Activated CD4-positive, CD25-positive, alpha-beta regulatory T cell treated with anti-CD3 and anti-CD28 coated beads, Interleukin-2, amount 50 U/mL, for 72 hours (primary cell): Measurements from ENCODE around the gene PRKG1.
"Not testable (repeated sequence)": the region's sequence is repeated elsewhere in the genome, so short reads cannot be mapped to it uniquely, and the experiment has no call there.

Source experiments
- DNase-seq: peaks from one replicate; pipeline ENCODE4 v3.0.0; 2021

The PRKG1 gene

DNA sequence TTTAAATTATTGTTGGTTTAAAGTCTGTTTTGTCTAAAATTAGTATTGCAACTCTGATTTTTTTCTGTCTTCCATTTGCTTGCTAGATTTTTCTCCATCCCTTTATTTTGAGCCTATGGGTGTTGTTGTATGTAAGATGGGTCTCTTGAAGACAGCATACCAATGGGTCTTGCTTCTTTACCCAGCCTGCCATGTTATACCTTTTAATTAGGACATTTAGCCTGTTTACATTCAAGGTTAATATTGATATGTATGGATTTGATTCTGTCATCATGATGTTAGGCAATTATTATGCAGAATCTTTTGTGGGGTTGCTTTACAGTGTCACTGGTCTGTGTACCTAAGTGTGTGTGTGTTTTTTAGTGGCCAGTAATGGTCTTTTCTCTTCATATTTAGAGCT is 906.5 kb downstream of the PRKG1 start:
- DNase-seq: no peak

DNA sequence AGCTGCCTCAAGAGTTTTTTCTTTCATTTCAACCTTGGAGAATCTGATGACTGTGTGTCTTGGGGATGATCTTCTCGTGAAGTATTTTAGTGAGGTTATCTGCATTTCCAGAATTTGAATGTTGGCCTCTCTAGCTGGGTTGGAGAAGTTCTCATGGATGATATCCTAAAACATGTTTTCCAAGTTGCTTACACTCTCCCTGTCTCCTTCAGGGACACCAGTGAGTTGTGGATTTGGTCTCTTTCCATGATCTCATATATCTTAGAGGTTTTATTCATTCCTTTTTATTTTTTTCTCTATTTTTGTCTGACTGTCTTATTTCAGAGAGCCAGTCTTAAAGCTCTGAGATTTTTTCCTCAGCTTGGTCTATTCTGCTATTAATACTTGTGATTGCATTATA is 907.4 kb downstream of the PRKG1 start:
- DNase-seq: no peak

DNA sequence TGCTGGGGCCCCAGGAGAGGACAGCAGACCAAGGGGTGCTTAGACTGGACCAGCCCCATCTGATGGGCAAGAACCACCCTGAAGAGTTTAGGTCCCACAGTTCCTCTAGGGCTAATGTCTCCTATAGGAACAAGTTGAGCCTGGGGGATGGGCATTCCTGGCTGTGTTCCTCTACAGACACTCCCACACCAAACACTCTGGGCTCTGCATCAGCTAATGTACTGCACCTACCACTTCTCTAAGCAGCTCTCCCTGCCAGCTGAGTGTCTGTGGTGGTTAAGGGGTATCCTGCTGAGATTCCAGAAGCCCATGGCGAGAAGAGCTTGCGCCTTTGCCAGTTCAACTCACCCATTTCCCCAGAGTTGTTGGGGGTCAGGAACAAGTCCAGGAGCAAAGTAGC is 909.2 kb downstream of the PRKG1 start:
- DNase-seq: no peak

DNA sequence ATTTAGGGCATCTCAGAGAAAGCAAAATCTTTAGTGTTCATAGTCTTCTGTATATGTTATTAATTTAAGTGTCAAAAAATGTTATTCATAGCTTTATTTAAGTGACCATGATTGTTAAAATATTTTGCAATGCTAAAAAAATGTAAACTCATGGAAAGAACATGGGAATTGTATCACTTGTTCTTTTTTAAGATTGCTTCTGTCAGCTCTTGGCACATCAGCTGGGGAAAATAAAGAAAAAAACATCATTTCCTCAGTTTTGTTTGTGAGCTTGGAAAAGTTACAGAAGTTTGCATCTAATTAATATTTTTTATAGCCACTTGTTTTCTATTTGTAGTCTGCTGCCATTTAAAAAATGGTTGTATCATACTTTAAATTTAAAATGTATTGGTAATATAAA is 911.0 kb downstream of the PRKG1 start:
- no peak for DNase-seq

DNA sequence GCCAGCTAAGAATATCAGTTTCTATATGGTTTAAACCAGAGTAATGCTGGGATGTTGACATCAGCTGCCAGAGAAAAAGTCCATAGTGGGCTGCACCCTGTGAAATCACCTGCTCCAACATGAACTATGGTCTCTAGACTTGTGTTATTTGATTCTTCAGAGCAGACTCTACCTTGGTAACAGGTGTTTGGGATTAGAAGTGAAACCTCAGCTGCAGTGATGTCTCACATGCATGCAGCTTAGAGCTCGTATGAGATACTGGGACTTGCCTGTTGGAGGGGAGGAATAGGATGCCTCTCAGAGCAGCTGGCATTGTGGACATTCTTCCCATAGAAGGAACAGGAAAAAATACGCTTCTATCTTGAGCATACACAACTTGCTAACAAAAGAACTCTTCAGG is 912.2 kb downstream of the PRKG1 start:
- DNase-seq: no peak

DNA sequence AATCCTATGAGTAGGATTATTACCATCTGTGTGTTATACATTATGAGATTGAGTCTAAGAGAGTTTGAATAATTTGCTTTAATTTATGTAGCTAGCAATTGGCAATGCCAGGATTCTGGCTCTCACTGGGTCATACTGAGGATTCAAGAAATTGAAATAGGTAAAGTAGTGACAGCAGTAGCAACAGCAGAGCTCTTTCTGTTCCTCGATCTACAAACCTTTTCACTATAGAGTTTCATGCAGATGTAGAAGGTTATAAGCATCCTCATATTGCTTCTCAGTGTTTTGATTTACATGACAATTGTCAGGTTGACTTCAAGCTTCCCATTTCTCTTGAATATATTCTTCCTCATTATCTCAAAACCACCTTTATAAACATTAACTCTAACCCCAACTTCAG is 919.2 kb downstream of the PRKG1 start:
- DNase-seq: no peak

DNA sequence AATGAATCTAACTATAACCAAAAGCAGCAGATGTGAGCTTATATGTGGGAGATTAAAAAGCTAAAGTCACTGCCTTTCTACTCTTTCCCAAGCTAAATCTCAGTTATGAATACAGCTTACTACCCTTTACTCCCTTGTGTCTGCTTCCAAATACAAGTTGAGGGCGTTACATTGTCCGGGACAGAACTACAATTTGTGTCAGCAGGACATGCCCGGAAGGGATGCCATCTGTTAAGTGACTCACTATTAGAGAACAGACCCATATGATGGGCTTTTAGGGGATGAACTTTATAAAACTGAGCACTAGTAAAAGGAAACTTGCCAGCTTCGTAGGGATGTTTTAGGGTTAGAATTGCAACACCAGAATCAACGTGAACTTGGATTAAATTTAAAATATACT is 924.8 kb downstream of the PRKG1 start:
- no peak for DNase-seq

DNA sequence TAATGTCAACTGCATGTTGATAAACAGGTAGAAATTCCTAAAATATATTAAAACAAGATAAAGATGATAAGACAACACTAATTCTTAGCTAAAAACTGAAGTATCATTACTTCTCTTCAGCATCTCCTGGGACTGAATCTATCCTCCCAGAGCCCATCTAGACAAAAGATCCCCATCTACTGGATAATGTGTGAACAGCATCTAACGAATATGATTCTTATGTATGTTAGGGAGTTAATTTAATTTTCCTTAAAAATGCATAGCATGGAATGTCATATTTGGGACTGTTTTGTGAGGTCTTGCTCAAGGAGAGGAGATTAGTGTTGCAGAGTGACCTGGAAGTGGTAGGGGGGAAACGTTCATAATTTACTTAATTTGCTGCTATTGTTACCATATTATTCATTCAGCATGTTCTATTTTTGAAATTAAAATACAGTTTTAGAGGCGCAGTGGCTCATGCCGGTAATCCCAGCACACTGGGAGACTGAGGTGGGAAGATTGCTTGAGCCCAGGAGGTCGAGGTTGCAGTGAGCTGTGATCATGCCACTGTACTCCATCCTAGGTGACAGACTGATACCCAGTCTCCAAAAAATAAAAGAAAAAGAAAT is 930.2 kb downstream of the PRKG1 start:
- DNase-seq: no peak

DNA sequence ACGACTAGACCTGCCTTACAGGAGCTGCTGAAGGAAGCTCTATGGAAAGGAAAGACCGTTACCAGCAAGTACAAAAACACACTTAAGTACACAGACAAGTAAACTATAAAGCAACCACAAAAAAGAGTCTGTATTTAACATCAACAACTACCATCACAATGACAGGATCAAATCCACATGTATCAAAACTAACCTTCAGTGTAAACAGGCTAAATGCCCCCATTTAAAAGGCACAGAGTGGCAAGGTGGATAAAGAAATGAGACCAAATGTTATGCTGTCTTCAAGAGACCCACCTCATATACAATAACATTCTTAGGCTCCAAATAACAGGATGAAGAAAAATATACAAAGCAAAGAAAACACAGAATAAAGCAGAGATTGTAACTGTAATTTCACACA is 932.8 kb downstream of the PRKG1 start:
- DNase-seq: no peak

DNA sequence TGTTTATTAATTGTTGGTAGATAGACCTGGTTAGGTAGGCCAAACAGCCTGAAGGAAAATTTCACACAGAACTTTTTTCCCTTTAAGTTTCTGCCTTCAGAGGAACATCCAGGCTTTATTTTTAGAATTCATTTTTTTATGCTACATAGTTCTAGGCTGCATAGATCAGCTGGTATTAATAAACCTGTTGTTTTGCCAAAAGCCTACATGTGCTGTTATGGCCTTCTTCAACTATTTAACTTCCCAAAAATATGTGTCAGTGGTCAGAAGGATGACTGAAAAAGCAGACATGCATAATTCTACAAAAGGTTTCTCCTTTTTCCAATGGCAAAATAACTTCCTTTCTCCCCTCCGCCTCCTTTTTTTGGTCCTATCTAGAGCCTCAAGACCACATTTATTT is 936.8 kb downstream of the PRKG1 start:
- DNase-seq: no peak

DNA sequence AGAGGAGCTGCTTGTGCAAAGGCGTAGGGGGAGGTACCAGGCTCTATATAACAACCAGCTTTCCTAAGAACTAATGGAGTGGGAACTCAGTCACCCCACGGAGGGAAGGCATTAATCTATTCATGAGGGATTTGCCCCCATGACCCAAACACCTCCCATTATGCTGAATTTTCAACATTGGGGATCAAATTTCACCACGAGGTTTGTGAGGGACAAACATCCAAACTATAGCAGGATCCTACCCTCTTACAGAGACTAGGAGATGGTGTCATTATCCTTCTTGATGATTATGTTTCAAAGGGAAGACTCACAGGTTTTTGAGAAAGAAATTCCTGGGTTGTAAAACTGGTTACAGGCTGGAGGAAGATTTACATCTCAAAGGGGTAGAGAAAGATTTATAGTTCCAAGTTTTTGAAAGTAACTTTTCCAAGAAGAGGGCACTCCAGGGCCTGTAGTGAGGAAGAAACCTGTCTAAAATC is 944.8 kb downstream of the PRKG1 start:
- DNase-seq: no peak

DNA sequence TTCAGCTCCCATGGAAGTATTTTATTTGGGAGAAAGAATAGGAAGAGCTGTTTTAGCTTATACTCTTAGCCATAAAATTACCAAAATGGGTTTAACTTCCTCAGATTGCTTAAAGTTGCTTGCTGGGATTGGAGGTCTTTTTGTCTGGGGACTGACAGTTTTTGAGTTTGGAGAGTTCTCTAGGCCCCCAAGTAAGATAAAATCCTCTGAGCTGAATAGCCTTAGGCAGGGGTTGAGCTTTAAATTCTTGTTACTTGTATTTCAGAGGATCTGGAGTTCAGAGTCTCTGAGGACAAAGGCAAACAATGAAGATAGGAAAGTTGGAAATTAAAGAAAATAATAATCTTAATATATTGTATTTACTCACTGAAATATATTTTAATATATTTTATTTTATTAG is 945.4 kb downstream of the PRKG1 start:
- no peak for DNase-seq

DNA sequence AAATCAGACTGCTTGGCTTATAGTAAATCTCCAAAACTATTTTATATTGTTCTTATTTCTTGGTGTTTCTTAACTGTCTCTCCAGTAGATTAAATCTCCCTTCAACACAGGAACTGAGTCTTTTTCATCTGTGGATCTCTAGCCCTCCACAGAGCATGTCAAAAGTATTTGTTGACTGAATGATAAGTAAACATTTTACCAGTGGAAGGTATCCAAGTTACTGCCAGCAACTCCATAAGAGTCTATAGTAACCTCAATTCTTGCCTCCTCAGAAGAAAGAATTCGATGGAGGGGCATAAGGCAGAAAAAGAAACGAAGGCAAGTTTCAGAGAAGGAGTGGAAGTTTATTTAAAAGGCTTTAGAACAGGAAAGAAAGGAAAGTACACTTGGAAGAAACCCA is 945.9 kb downstream of the PRKG1 start:
- no peak for DNase-seq

DNA sequence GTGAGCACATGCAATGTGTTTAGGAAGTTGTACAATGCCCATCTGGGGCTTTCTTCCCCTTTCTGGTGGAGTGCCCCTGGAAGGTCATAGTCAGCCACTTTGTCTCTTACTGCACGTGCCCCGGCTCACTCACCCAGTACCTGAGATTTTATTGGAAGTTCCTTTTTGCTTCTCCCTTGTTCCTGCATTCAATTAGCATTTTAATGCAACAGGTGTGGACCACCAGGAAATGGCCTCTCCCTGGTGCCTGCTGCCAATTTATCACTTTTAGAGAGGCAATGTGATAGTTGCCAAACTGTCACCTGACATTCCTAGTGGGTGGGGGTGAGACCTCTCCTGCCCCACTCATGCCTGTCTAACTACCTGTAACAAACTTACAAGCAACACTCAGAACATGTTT is 946.4 kb downstream of the PRKG1 start:
- no peak for DNase-seq

DNA sequence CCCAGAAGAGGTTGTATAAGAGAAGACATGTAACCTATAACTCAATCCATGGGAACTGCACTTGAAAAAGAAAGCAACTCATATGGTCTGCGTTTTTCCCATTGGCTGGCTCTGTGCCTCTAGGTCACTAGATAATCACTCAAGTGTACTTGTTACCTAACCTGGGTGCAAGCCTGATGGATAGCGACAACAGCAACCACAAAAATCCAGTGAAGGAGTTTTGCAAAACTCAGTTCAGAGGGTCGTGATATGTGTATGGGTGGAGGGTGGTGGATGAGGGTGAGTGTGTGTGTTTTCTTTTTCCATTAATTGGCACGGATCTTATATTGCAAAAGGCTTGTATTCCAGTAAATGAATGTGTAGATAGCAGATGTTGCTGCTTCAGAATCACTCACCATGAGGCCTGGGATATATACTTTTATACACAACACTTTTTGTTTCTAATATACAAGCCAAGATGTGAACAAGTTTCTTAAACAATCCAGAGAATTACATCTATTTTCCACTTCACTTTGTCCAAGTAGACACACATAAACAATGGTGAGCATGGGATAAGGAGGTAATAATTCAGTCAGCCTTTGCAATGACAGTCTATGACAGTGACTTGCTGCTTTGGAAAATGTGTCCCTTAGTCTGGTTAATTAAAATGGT is 952.9 kb downstream of the PRKG1 start:
- DNase-seq: no peak

DNA sequence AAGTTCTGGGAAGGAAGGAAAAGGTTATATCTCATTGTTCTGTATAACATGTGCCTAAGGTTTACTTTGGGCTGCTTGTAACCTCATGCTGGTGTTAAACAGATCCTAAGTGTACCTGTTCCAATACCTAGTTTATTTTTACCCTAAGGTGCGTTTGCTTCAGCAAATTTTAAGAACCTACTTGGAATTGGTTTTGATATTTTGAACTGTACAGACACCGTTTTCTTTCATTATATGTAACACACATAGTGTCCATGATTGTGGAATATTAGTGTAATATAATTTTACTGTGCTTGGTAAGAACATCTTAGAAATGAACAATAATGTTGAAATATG is 954.2 kb downstream of the PRKG1 start:
- DNase-seq: no peak

DNA sequence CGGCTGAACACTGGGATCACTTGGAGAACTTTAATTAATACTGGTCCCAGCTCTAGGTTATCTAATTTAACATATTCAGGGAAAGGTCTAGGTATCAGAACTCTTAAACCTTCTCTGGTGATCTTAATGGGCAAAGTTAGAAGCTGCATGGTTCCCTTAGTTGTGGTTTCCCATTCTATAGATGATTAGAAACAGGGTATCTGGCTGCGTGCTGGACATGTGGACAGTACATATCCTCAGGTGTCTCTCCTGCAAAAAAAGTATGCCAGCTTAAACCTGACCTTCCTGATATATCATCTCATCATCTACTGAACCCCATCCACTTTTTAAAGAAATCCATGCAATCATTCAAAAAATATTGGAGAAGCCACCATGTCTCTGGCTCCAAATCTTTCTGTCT is 955.3 kb downstream of the PRKG1 start:
- no peak for DNase-seq

DNA sequence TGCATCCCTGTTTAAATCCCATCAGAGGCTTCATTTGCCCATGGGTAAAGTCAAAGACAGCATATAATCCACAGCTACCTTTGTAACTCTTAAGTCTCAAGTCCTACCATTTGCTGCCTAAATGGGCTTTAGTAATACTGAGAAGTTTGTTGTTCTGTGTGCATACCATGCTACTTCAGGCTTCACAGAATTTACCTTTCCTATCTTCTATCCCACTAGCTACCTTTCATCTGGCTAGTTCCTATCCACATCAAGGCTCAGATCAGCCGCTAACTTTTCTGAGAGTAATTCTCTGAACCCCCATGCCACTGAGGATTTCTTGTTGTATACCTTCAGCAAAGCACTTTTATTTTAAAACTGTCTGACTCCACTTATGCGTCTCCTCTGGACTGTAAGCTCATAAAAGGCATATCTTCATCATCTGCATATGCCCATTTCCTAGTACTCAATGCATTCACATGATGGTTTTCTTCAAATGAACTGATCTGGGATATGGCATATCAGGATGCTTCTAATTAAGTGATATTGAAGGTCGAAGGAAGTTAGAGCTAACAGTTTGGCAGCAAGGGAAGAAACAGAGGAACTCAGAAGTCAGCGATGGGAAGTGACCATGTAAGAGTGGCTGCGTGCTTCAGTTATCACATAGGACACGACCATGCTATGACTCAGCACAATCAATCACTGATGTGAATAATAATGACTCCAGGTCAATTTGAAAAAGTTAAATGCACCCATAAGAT is 955.9 kb downstream of the PRKG1 start:
- DNase-seq: no peak

DNA sequence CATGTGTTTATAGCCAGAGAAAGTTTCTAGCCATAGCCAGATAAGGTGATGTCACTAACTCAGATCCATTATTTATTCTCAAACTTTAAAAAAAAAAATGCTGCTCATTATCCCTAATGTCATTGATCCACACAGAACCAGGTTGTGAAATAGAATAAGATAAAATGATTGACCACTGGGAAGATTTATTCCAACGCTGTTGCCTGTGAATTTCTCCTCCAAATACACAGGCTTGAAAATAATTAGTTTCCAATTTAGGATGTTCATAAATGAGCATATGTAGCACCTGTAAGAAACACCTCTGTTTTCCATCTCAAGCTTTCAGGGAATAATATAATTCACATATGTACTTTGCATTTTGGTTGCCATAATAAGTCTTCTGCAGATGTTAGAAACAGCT is 956.7 kb downstream of the PRKG1 start:
- DNase-seq: no peak

DNA sequence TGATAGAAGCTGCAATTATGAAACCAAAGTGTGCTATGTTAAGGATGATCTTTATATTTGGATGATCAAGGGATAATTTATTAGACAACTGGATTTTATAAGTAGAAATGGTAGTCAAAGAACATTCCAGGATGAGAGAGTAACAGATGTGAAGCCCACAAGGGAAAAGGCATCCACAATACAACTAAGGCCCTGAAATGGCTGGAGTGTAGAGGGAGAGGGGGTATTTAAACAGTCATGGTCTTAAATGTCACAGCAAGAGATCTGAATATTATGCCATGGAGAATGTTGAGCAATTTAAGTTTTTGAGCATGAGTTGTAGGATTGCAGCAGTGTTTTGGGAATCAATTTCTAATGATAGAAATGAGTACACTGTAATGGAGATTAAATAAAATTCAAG is 957.5 kb downstream of the PRKG1 start:
- DNase-seq: no peak

DNA sequence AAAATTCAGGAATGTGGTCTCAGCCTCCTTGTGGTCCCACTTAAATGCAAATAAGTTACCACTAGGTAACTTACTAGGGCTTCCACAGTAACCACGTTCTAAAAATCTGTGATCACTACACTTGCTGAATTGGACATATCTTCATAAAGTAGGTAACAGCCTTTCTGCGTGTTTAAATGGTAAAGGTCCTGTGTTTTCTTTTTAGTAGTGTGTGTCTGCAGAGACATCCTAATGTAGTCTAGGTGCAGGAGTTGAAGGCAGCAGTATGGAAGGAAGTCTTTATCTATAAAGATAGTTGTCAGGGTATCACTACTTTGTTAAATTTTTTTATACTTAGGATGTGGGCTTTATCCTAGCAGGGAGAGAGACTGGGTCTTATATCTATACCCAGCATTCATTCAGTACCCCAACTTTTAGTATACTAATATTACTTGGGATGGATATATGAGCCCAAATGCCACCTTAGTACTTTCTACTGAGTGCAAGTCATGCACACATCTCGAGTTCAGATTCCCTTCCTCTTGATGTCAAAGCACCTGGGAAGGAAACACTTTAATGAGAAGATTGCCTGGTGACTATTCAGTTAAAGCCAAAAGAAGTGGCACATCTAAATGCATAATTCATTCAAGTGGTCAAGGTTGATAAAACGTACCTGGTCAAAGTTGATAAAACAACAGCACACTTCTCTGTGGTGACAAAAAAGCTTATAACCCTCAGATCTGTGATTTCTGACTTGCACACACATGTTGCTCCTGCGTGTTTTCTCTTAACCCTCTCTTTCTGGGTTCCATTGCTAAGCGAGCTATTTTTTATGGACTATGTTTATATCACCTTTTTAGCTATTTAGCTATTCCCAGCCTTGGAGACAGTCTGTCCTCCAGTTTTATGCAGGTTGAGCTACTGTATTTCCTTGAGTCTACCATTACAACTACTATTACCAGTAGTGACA is 958.7 kb downstream of the PRKG1 start:
- DNase-seq: no peak

DNA sequence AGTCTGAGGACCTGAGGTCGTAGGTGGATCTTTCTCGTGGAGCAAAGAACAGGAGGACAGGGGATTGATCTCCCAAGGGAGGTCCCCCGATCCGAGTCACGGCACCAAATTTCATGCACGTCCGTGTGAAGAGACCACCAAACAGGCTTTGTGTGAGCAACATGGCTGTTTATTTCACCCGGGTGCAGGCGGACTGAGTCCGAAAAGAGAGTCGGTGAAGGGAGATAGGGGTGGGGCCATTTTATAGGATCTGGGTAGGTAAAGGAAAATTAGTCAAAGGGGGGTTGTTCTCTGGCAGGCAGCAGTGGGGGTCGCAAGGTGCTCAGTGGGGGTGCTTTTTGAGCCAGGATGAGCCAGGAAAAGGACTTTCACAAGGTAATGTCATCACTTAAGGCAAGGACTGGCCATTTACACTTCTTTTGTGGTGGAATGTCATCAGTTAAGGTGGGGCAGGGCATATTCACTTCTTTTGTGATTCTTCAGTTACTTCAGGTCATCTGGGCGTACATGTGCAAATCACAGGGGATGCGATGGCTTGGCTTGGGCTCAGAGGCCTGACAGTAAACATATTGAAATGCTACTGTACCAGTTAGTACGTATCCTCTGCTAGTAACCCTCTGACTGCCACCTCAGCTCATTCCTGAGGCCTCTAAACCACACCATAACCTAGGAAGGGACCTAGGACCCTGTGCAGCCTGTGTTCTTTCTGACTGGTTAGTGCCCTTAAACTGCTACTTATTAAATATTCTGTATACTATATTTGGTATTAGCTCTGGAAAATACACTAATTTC is 964.9 kb downstream of the PRKG1 start:
- not testable (repeated sequence) for DNase-seq

DNA sequence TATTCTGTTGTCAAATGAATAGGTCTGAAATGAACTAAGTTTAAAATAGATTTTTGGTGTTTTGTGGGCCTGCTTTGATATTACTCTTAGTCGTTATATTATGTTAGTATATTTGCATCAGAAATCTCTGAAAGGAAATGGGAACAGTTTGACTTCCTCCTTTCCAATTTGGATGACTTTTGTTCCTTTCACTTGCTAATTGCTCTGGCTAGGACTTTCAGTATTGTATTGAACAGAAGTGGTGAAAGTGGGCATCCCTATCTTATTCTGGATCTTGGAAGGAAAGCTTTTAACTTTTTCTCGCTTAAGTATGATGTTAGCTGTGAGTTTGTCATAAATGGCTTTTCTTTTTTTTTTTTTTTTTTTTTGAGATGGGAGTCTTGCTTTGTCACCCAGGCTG is 966.2 kb downstream of the PRKG1 start:
- DNase-seq: no peak
